ENCODE results near the gene RPL14.

The RPL14 gene

GRCh38 chr3:40476478-40477470 lies 19.6 kb downstream of the RPL14 start, which contains the start of gene ZNF619:
ZNF619 (plus strand) TSS chr3:40477122; CDS start chr3:40477980, 858 bp downstream.
- no peaks in the 10 kb centered on the region for H3K9me3 Mint-ChIP-seq
- ATAC-seq (ENCODE audit: low read depth), result peak; percentile 93
- peaks cover 16% of the 10 kb centered on the region for H3K36me3 Mint-ChIP-seq
- peaks cover 20% of the 10 kb centered on the region for H3K4me1 Mint-ChIP-seq
- H3K27me3 Mint-ChIP-seq, result no peaks in the 10 kb centered on the region
- peak; percentile 61 to 68 for DNase-seq (ENCODE audit: low spot score in 2 of 2)
- H3K4me3 Mint-ChIP-seq, result peak within 1 kb of the TSS; percentile 95
- peak within 1 kb of the TSS; percentile 96 for H3K27ac Mint-ChIP-seq

GRCh38 chr3:40477666-40478065 lies 20.5 kb downstream of the RPL14 start:
- peaks cover 23% of the 10 kb centered on the region for H3K4me1 Mint-ChIP-seq
- H3K27ac Mint-ChIP-seq, result peak overlapping the region; percentile 96
- H3K36me3 Mint-ChIP-seq, result peaks cover 22% of the 10 kb centered on the region

GRCh38 chr3:40487172-40487571 lies 30.0 kb downstream of the RPL14 start:
- Mint-ChIP-seq H3K4me3 (no peak overlapping the region), H3K27me3 (no peaks in the 10 kb centered on the region), H3K4me1 (peaks cover 3% of the 10 kb centered on the region), H3K36me3 (peaks cover 49% of the 10 kb centered on the region), H3K9me3 (peaks cover 13% of the 10 kb centered on the region), H3K27ac (no peak overlapping the region)
- ATAC-seq (ENCODE audit: low read depth) (no peak), DNase-seq (ENCODE audit: low spot score in 2 of 2) (no peak)

More at GRCh38 chr3:40477666-40478065, 20.5 kb downstream of the RPL14 start:
- peak overlapping the region; percentile 95 for H3K4me3 Mint-ChIP-seq
- no peak for ATAC-seq (ENCODE audit: low read depth)
- H3K9me3 Mint-ChIP-seq, result no peaks in the 10 kb centered on the region
- H3K27me3 Mint-ChIP-seq, result no peaks in the 10 kb centered on the region
- DNase-seq (ENCODE audit: low spot score in 2 of 2), result no peak

GRCh38 chr3:40490916-40491315 lies 33.8 kb downstream of the RPL14 start:
- Mint-ChIP-seq H3K4me3 (no peak overlapping the region), H3K27ac (no peak overlapping the region), H3K36me3 (peaks cover 39% of the 10 kb centered on the region), H3K27me3 (no peaks in the 10 kb centered on the region), H3K9me3 (peaks cover 13% of the 10 kb centered on the region), H3K4me1 (no peaks in the 10 kb centered on the region)
- DNase-seq (ENCODE audit: low spot score in 2 of 2), result no peak
- ATAC-seq (ENCODE audit: low read depth), result no peak

- Mint-ChIP-seq H3K4me3 (no peak overlapping the region), H3K27ac (no peak overlapping the region)
These were observed 37.6 kb downstream of the RPL14 start for GRCh38 chr3:40494698-40495097.

GRCh38 chr3:40497288-40497687 lies 40.1 kb downstream of the RPL14 start:
- ATAC-seq (ENCODE audit: low read depth), result no peak
- no peaks in the 10 kb centered on the region for H3K4me1 Mint-ChIP-seq

More at GRCh38 chr3:40494698-40495097, 37.6 kb downstream of the RPL14 start:
- Mint-ChIP-seq H3K9me3 (peaks cover 2% of the 10 kb centered on the region), H3K27me3 (no peaks in the 10 kb centered on the region), H3K36me3 (peaks cover 23% of the 10 kb centered on the region), H3K4me1 (no peaks in the 10 kb centered on the region)
- no peak for ATAC-seq (ENCODE audit: low read depth)
- DNase-seq (ENCODE audit: low spot score in 2 of 2), result no peak

GRCh38 chr3:40499952-40500351 lies 42.8 kb downstream of the RPL14 start:
- Mint-ChIP-seq H3K4me1 (no peaks in the 10 kb centered on the region), H3K4me3 (no peak overlapping the region), H3K27ac (peak overlapping the region; percentile 42), H3K9me3 (no peaks in the 10 kb centered on the region), H3K36me3 (peaks cover 13% of the 10 kb centered on the region), H3K27me3 (no peaks in the 10 kb centered on the region)
- ATAC-seq (ENCODE audit: low read depth) (no peak), DNase-seq (ENCODE audit: low spot score in 2 of 2) (no peak)

More at GRCh38 chr3:40497288-40497687, 40.1 kb downstream of the RPL14 start:
- Mint-ChIP-seq H3K27ac (no peak overlapping the region), H3K9me3 (no peaks in the 10 kb centered on the region), H3K27me3 (no peaks in the 10 kb centered on the region), H3K4me3 (no peak overlapping the region), H3K36me3 (peaks cover 14% of the 10 kb centered on the region)
- DNase-seq (ENCODE audit: low spot score in 2 of 2), result no peak

- DNase-seq (ENCODE audit: low spot score in 2 of 2) (no peak), ATAC-seq (ENCODE audit: low read depth) (no peak)
- H3K9me3 Mint-ChIP-seq, result no peaks in the 10 kb centered on the region
- no peak overlapping the region for H3K4me3 Mint-ChIP-seq
- H3K36me3 Mint-ChIP-seq, result peaks cover 10% of the 10 kb centered on the region
- no peak overlapping the region for H3K27ac Mint-ChIP-seq
- H3K27me3 Mint-ChIP-seq, result no peaks in the 10 kb centered on the region
- H3K4me1 Mint-ChIP-seq, result peaks cover 3% of the 10 kb centered on the region
These were observed 44.9 kb downstream of the RPL14 start for GRCh38 chr3:40502034-40502433.

GRCh38 chr3:40504636-40505430 lies 47.7 kb downstream of the RPL14 start:
- no peak for DNase-seq (ENCODE audit: low spot score in 2 of 2)
- peaks cover 2% of the 10 kb centered on the region for H3K36me3 Mint-ChIP-seq

GRCh38 chr3:40505599-40506462 lies 48.7 kb downstream of the RPL14 start, which contains the start of gene ZNF620:
ZNF620 (plus strand) TSS chr3:40506039; CDS start chr3:40506353, 314 bp downstream.
- peak within 1 kb of the TSS; percentile 63 for H3K27ac Mint-ChIP-seq
- ATAC-seq (ENCODE audit: low read depth) (peak; percentile 93), DNase-seq (ENCODE audit: low spot score in 2 of 2) (peak; percentile 13 to 33)
- H3K9me3 Mint-ChIP-seq, result no peaks in the 10 kb centered on the region
- H3K4me3 Mint-ChIP-seq, result peak within 1 kb of the TSS; percentile 90
- no peaks in the 10 kb centered on the region for H3K27me3 Mint-ChIP-seq
- peaks cover 3% of the 10 kb centered on the region for H3K4me1 Mint-ChIP-seq
- H3K36me3 Mint-ChIP-seq, result peaks cover 7% of the 10 kb centered on the region

More at GRCh38 chr3:40504636-40505430, 47.7 kb downstream of the RPL14 start:
- no peaks in the 10 kb centered on the region for H3K9me3 Mint-ChIP-seq
- no peaks in the 10 kb centered on the region for H3K27me3 Mint-ChIP-seq
- no peak for ATAC-seq (ENCODE audit: low read depth)
- H3K4me1 Mint-ChIP-seq, result peaks cover 3% of the 10 kb centered on the region
- H3K4me3 Mint-ChIP-seq, result peak overlapping the region; percentile 90
- no peak overlapping the region for H3K27ac Mint-ChIP-seq

GRCh38 chr3:40511031-40511718 lies 54.0 kb downstream of the RPL14 start:
- H3K4me1 Mint-ChIP-seq, result peaks cover 4% of the 10 kb centered on the region
- H3K27me3 Mint-ChIP-seq, result no peaks in the 10 kb centered on the region
- H3K27ac Mint-ChIP-seq, result no peak overlapping the region
- peaks cover 21% of the 10 kb centered on the region for H3K36me3 Mint-ChIP-seq
- ATAC-seq (ENCODE audit: low read depth) (no peak), DNase-seq (ENCODE audit: low spot score in 2 of 2) (no peak)
- H3K9me3 Mint-ChIP-seq, result no peaks in the 10 kb centered on the region
- no peak overlapping the region for H3K4me3 Mint-ChIP-seq

- Mint-ChIP-seq H3K4me1 (no peaks in the 10 kb centered on the region), H3K4me3 (no peak overlapping the region), H3K27me3 (no peaks in the 10 kb centered on the region), H3K9me3 (no peaks in the 10 kb centered on the region), H3K36me3 (peaks cover 20% of the 10 kb centered on the region), H3K27ac (no peak overlapping the region)
- ATAC-seq (ENCODE audit: low read depth) (no peak), DNase-seq (ENCODE audit: low spot score in 2 of 2) (no peak)
These were observed 59.1 kb downstream of the RPL14 start for GRCh38 chr3:40516201-40516600.

GRCh38 chr3:40518067-40518466 lies 60.9 kb downstream of the RPL14 start:
- Mint-ChIP-seq H3K9me3 (no peaks in the 10 kb centered on the region), H3K4me3 (no peak overlapping the region), H3K27ac (no peak overlapping the region), H3K4me1 (no peaks in the 10 kb centered on the region), H3K27me3 (no peaks in the 10 kb centered on the region), H3K36me3 (peaks cover 20% of the 10 kb centered on the region)
- no peak for ATAC-seq (ENCODE audit: low read depth)
- DNase-seq (ENCODE audit: low spot score in 2 of 2), result no peak
